HCT116 (cell line): ENCODE measurements around the gene ZNHIT3. TPM values are rescaled to one million over a fixed set of nuclear protein-coding genes. Genes with fewer than 3 reads are reported as not detected.

Source experiments
- ATAC-seq: fragments of 200-7000 bp; cut with Tn5 transposase; 2 replicates; pipeline ENCODE4 v1.9.1; 2020; ENCODE audit warnings: mild to moderate bottlenecking, moderate library complexity
- BruUV-seq: library from RNA; stranded (reverse); fragments of 400-500 nt; replicated peaks from 2 replicates; lab custom pipeline; 2021; lab: Mats Ljungman, UMichigan
- CTCF ChIA-PET: fragments of 300-600 bp; sonication (Branson Sonifier 250); formaldehyde crosslinking; loops from one replicate; lab custom pipeline; 2021; ENCODE audit warnings: antibody characterized with exemption; lab: Charles Lee
- POLR2A ChIA-PET: fragments of 300-600, 350-600 bp; sonication (Branson Sonifier 250); formaldehyde crosslinking; loops from one replicate; lab custom pipeline; 2021; ENCODE audit warnings: antibody characterized with exemption; lab: Charles Lee
- RAD21 ChIA-PET, 2 experiments: fragments of 300-600 bp; sonication (Branson Sonifier 250); formaldehyde crosslinking; loops; one replicate each; lab custom pipeline; 2023; ENCODE audit warnings: low total read pairs in 2 of 2; ENCODE audit not compliant: uncharacterized antibody in 2 of 2, unreplicated experiment in 2 of 2, low non-redundant PET in 1 of 2; lab: Charles Lee
- DNase-seq: peaks from one replicate; pipeline ENCODE4 v3.0.0-alpha.2; 2010; ENCODE audit warnings: low read depth, low spot score
- H2AFZ ChIP-seq: fragments of 200-600 bp; shearing (Covaris generic), sonication (generic); 2 replicates; pipeline ENCODE4 v1.6.1; 2017; ENCODE audit warnings: low read depth, mixed run types, mixed read lengths, antibody characterized with exemption, low read length; ENCODE audit not compliant: poor library complexity, severe bottlenecking
- H3K27ac ChIP-seq: 2 replicates; pipeline ENCODE4 v1.5.1; 2012; ENCODE audit warnings: low read depth, low read length
- H3K27me3 ChIP-seq: fragments of 200-600 bp; sonication (generic); 2 replicates; pipeline ENCODE4 v1.6.1; 2016; ENCODE audit warnings: mixed run types, low read length, mixed read lengths; ENCODE audit not compliant: insufficient read depth
- H3K36me3 ChIP-seq, 2 experiments: fragments of 200-500 bp in 1 of 2; fragments of 200-600 bp in 1 of 2; sonication (Bioruptor generic) in 1 of 2; sonication (generic) in 1 of 2; 2 replicates each; pipeline versions ENCODE4 v1.5.1 to v1.6.1; 2014 to 2016; ENCODE audit warnings: low read length in 2 of 2, inconsistent platforms in 1 of 2, mixed read lengths in 1 of 2, mixed run types in 1 of 2; ENCODE audit not compliant: insufficient read depth in 2 of 2, control insufficient read depth in 1 of 2
- H3K4me1 ChIP-seq, 2 experiments: fragments of 200-600 bp in 1 of 2; sonication (generic) in 1 of 2; 2 replicates each; pipeline versions ENCODE4 v1.5.1 to v1.6.1; 2012 to 2017; ENCODE audit warnings: low read length in 2 of 2, inconsistent platforms in 1 of 2, mild to moderate bottlenecking in 1 of 2, mixed read lengths in 1 of 2, mixed run types in 1 of 2, moderate library complexity in 1 of 2; ENCODE audit not compliant: insufficient read depth in 2 of 2, control insufficient read depth in 1 of 2
- H3K4me2 ChIP-seq: fragments of 200-600 bp; sonication (generic); 2 replicates; pipeline ENCODE4 v1.6.1; 2017; ENCODE audit warnings: mixed run types, low read length, mixed read lengths
- H3K4me3 ChIP-seq, 2 experiments: fragments of 200-600 bp in 1 of 2; sonication (generic) in 1 of 2; replicated peaks in 1 of 2; 2 replicates each; pipeline ENCODE4 v1.5.1; 2011 to 2016; ENCODE audit warnings: low read length in 2 of 2, control low read depth in 1 of 2, low read depth in 1 of 2, mild to moderate bottlenecking in 1 of 2, mixed read lengths in 1 of 2, mixed run types in 1 of 2
- H3K79me2 ChIP-seq: fragments of 200-600 bp; sonication (generic); 2 replicates; pipeline ENCODE4 v1.6.1; 2017; ENCODE audit warnings: mild to moderate bottlenecking, mixed run types, low read length, moderate library complexity, mixed read lengths; ENCODE audit not compliant: insufficient read depth
- H3K9ac ChIP-seq: fragments of 200-600 bp; sonication (generic); 2 replicates; pipeline ENCODE4 v1.6.1; 2016; ENCODE audit warnings: low read length, mixed read lengths
- H3K9me2 ChIP-seq: fragments of 200-600 bp; sonication (generic), shearing (Covaris generic); 2 replicates; pipeline ENCODE4 v1.6.1; 2017; ENCODE audit warnings: mixed run types, mild to moderate bottlenecking, moderate library complexity; ENCODE audit not compliant: insufficient read depth
- H3K9me3 ChIP-seq, 2 experiments: fragments of 200-500 bp in 1 of 2; fragments of 200-600 bp in 1 of 2; sonication (Bioruptor generic) in 1 of 2; sonication (generic) in 1 of 2; 2 replicates each; pipeline ENCODE4 v1.6.1; 2014 to 2017; ENCODE audit warnings: low read length in 2 of 2, mixed read lengths in 2 of 2, inconsistent platforms in 1 of 2, low read depth in 1 of 2, mild to moderate bottlenecking in 1 of 2, mixed run types in 1 of 2, moderate library complexity in 1 of 2; ENCODE audit not compliant: control insufficient read depth in 1 of 2, insufficient read depth in 1 of 2
- H4K20me1 ChIP-seq: fragments of 200-600 bp; sonication (generic), shearing (Covaris generic); 2 replicates; pipeline ENCODE4 v1.6.1; 2017; ENCODE audit warnings: mixed run types, mild to moderate bottlenecking, moderate library complexity; ENCODE audit not compliant: insufficient read depth
- CBX3 ChIP-seq: IDR thresholded peaks from 2 replicates; pipeline ENCODE4 v1.6.1; 2012; ENCODE audit warnings: low read depth
- CEBPB ChIP-seq: IDR thresholded peaks from 2 replicates; pipeline ENCODE4 v1.6.1; 2012; ENCODE audit warnings: low read depth
- CTCF ChIP-seq, 3 experiments: fragments of 200-600 bp in 1 of 3; sonication (generic) in 1 of 3; IDR thresholded peaks in 2 of 3; conservative IDR thresholded peaks in 1 of 3; 2 replicates each; pipeline ENCODE4 v1.5.1; 2012 to 2017; ENCODE audit warnings: low read depth in 2 of 3, low read length in 2 of 3, antibody characterized with exemption in 1 of 3, borderline replicate concordance in 1 of 3, control low read depth in 1 of 3, mild to moderate bottlenecking in 1 of 3, mixed read lengths in 1 of 3, mixed run types in 1 of 3, moderate library complexity in 1 of 3; ENCODE audit not compliant: insufficient read depth in 1 of 3
- EGR1 ChIP-seq: IDR thresholded peaks from 2 replicates; pipeline ENCODE4 v1.6.1; 2012; ENCODE audit warnings: low read depth
- EZH2 ChIP-seq: fragments of 200-600 bp; sonication (generic); IDR thresholded peaks from 2 replicates; pipeline ENCODE4 v1.6.1; 2017; ENCODE audit warnings: antibody characterized with exemption, mixed run types
- EZH2phosphoT487 ChIP-seq: fragments of 200-600 bp; IDR thresholded peaks from 2 replicates; pipeline ENCODE4 v1.6.1; 2018; ENCODE audit warnings: antibody characterized with exemption, borderline replicate concordance
- FOSL1 ChIP-seq: IDR thresholded peaks from 2 replicates; pipeline ENCODE4 v1.6.1; 2012; ENCODE audit warnings: low read depth
- JUND ChIP-seq: IDR thresholded peaks from 2 replicates; pipeline ENCODE4 v1.6.1; 2012
- POLR2A ChIP-seq: IDR thresholded peaks from 2 replicates; pipeline ENCODE4 v1.7.0; 2011; ENCODE audit warnings: borderline replicate concordance; ENCODE audit not compliant: insufficient read depth, insufficient read length; ENCODE audit errors: extremely low read depth
- POLR2AphosphoS5 ChIP-seq: IDR thresholded peaks from 2 replicates; pipeline ENCODE4 v1.6.1; 2011; ENCODE audit warnings: mild to moderate bottlenecking, low read depth, low read length, moderate library complexity
- RAD21 ChIP-seq: IDR thresholded peaks from 2 replicates; pipeline ENCODE4 v1.6.1; 2012; ENCODE audit warnings: low read depth, mild to moderate bottlenecking
- SIN3A ChIP-seq: IDR thresholded peaks from 2 replicates; pipeline ENCODE4 v1.6.1; 2012; ENCODE audit warnings: low read depth
- SP1 ChIP-seq: IDR thresholded peaks from 2 replicates; pipeline ENCODE4 v1.6.1; 2012; ENCODE audit warnings: low read depth
- TCF7L2 ChIP-seq: IDR thresholded peaks from 2 replicates; pipeline ENCODE4 v1.7.0; 2011; ENCODE audit warnings: borderline replicate concordance, inconsistent platforms; ENCODE audit not compliant: insufficient read depth, insufficient read length; ENCODE audit errors: extremely low read depth
- YY1 ChIP-seq: IDR thresholded peaks from 2 replicates; pipeline ENCODE4 v1.6.1; 2011; ENCODE audit warnings: low read length, low read depth, moderate library complexity, mild to moderate bottlenecking; ENCODE audit not compliant: insufficient replicate concordance; ENCODE audit errors: extremely low read depth
- ZBTB33 ChIP-seq: IDR thresholded peaks from 2 replicates; pipeline ENCODE4 v1.6.1; 2011; ENCODE audit warnings: mild to moderate bottlenecking, low read length, moderate library complexity; ENCODE audit not compliant: insufficient replicate concordance; ENCODE audit errors: extremely low read depth
- ZFX ChIP-seq: fragments of 450-650 bp; IDR thresholded peaks from 2 replicates; pipeline ENCODE4 v1.6.1; 2017
- intact Hi-C: fragments of 100-400 bp; cut with micrococcal nuclease; formaldehyde crosslinking; loops from 2 replicates; pipeline ENCODE4 v1.10.0; 2022
- total RNA-seq: library from RNA; stranded (reverse); gene quantifications from one replicate; pipeline ENCODE4 v1.2.1, GENCODE V29; 2021; ENCODE audit not compliant: unreplicated experiment
- TF ChIP-seq, protein P1 (sequence below): IDR thresholded peaks from 2 replicates; pipeline ENCODE4 v1.6.1; 2012; ENCODE audit warnings: low read depth
- TF ChIP-seq, protein P2 (sequence below): IDR thresholded peaks from 2 replicates; pipeline ENCODE4 v1.6.1; 2012

The ZNHIT3 gene
- total RNA-seq, 1 experiment from 2014 or later = 33.9 TPM

DNA sequence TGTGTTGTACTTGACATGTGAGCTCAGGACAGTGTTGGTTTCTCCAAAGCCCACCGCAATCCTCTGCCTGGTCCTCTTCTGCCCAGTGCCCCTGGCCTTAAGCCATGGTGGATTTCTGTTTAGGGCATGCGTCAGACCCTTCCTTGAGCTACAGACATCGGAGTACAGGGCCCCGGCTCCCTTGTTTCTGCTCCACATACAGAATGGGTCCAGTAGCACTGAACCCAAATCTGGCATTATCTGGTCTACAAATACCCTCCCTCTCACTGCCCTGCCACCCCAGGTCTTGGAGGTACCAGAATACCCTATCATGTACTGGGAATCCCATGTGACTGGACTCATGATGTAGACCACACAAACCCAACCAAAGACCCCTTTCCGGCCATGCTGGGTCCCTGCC is 27.4 kb upstream of the ZNHIT3 start:
- H3K9ac ChIP-seq = no peak overlapping the region
- H3K27me3 ChIP-seq = peaks cover 15% of the 10 kb centered on the region; the same call in 1 of the 2 replicates
- DNase-seq (no peak), ATAC-seq (no peak)
- no TSS peak for BruUV-seq
- no peak for TF ChIP-seq EGR1
- no peak for TF ChIP-seq EZH2phosphoT487
- no peak for TF ChIP-seq SIN3A
- no peak for TF ChIP-seq RAD21
- no peak for TF ChIP-seq CTCF (IDR thresholded peaks at IDR 0.05 in 2 of 3, conservative IDR thresholded peaks at IDR 0.05 in 1 of 3; ENCODE audit: borderline replicate concordance in 1 of 3, insufficient read depth in 1 of 3, low read depth in 2 of 3, low read length in 2 of 3)
- TF ChIP-seq, protein P1, sequence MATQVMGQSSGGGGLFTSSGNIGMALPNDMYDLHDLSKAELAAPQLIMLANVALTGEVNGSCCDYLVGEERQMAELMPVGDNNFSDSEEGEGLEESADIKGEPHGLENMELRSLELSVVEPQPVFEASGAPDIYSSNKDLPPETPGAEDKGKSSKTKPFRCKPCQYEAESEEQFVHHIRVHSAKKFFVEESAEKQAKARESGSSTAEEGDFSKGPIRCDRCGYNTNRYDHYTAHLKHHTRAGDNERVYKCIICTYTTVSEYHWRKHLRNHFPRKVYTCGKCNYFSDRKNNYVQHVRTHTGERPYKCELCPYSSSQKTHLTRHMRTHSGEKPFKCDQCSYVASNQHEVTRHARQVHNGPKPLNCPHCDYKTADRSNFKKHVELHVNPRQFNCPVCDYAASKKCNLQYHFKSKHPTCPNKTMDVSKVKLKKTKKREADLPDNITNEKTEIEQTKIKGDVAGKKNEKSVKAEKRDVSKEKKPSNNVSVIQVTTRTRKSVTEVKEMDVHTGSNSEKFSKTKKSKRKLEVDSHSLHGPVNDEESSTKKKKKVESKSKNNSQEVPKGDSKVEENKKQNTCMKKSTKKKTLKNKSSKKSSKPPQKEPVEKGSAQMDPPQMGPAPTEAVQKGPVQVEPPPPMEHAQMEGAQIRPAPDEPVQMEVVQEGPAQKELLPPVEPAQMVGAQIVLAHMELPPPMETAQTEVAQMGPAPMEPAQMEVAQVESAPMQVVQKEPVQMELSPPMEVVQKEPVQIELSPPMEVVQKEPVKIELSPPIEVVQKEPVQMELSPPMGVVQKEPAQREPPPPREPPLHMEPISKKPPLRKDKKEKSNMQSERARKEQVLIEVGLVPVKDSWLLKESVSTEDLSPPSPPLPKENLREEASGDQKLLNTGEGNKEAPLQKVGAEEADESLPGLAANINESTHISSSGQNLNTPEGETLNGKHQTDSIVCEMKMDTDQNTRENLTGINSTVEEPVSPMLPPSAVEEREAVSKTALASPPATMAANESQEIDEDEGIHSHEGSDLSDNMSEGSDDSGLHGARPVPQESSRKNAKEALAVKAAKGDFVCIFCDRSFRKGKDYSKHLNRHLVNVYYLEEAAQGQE = no peak
- TF ChIP-seq POLR2AphosphoS5 = no peak
- no peak for TF ChIP-seq TCF7L2
- no peak for TF ChIP-seq CBX3
- TF ChIP-seq YY1 = no peak
- no peak for TF ChIP-seq ZBTB33
- TF ChIP-seq JUND = no peak
- TF ChIP-seq ZFX = no peak
- no peak for TF ChIP-seq CEBPB
- no peak for TF ChIP-seq FOSL1
- no peak for TF ChIP-seq POLR2A
- no peak for TF ChIP-seq EZH2
- no peak for TF ChIP-seq SP1
- TF ChIP-seq, protein P2, sequence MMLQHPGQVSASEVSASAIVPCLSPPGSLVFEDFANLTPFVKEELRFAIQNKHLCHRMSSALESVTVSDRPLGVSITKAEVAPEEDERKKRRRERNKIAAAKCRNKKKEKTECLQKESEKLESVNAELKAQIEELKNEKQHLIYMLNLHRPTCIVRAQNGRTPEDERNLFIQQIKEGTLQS = no peak
- H3K4me1 ChIP-seq = peaks cover 0 to 4% of the 10 kb centered on the region in 2 experiments; a peak in 2 of 4 replicates
- RAD21 ChIA-PET = no interaction called here
- H3K9me2 ChIP-seq = no peaks in the 10 kb centered on the region
- H3K36me3 ChIP-seq = no peaks in the 10 kb centered on the region
- intact Hi-C loops = no loop called here
- H4K20me1 ChIP-seq = no peaks in the 10 kb centered on the region
- no peak overlapping the region for H3K27ac ChIP-seq
- no peak overlapping the region for H3K4me2 ChIP-seq
- CTCF ChIA-PET = interaction anchor here (0.8 kb wide), 1 partner anchor 13 kb away, joined by 4 read pairs; no protein-coding TSS in a partner anchor
- H2AFZ ChIP-seq = no peak overlapping the region
- H3K79me2 ChIP-seq = no peaks in the 10 kb centered on the region
- H3K9me3 ChIP-seq = no peaks in the 10 kb centered on the region
- no peak overlapping the region for H3K4me3 ChIP-seq
- POLR2A ChIA-PET = no interaction called here
